NB4 (cell line): ENCODE measurements around the gene AGAP1.

Experiments
- MAX ChIP-seq: IDR thresholded peaks from 2 replicates; pipeline ENCODE4 v1.6.1; 2011; ENCODE audit warnings: low read depth, low read length
- POLR2A ChIP-seq: IDR thresholded peaks from 2 replicates; pipeline ENCODE4 v1.6.1; 2011; ENCODE audit warnings: mild to moderate bottlenecking; ENCODE audit not compliant: insufficient read length; ENCODE audit errors: extremely low read depth
- TF ChIP-seq, protein P1 (sequence below): IDR thresholded peaks from one replicate; pipeline ENCODE4 v1.5.1; 2012; ENCODE audit warnings: low read depth, low read length

DNA sequence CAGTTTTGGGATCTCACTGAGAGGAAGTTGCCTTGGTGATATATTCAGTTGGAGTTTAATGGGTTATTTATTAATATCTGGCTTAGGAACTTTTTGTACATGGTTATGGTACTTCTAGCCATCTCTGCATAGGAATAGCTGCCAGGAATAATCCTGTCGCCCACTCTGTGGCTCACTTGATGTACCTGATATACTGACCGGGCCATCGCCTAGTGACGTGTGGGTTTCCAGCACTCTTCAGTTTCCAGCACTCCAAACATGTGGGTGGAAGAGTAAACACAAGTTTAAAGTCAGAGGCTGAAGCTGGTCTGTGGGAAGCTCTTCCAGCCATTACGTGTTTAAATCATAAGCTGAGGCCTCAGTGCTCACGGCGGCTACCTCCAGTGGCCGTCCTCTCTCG is 44.3 kb upstream of the AGAP1 start:
- TF ChIP-seq, protein P1, sequence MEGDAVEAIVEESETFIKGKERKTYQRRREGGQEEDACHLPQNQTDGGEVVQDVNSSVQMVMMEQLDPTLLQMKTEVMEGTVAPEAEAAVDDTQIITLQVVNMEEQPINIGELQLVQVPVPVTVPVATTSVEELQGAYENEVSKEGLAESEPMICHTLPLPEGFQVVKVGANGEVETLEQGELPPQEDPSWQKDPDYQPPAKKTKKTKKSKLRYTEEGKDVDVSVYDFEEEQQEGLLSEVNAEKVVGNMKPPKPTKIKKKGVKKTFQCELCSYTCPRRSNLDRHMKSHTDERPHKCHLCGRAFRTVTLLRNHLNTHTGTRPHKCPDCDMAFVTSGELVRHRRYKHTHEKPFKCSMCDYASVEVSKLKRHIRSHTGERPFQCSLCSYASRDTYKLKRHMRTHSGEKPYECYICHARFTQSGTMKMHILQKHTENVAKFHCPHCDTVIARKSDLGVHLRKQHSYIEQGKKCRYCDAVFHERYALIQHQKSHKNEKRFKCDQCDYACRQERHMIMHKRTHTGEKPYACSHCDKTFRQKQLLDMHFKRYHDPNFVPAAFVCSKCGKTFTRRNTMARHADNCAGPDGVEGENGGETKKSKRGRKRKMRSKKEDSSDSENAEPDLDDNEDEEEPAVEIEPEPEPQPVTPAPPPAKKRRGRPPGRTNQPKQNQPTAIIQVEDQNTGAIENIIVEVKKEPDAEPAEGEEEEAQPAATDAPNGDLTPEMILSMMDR, result no peak
- TF ChIP-seq POLR2A (no peak), MAX (no peak)
